Esophagus squamous epithelium (tissue), 4 donors: ENCODE measurements around the gene FBXO8.

Experiments used
- CTCF ChIP-seq, 6 experiments: fragments of 450-650 bp in 4 of 6; fragments of 200-600 bp in 2 of 6; sonication (generic) in 2 of 6; IDR thresholded peaks; one replicate each; pipeline ENCODE4 v1.5.1; 2016 to 2019; ENCODE audit warnings: antibody characterized with exemption in 6 of 6, mild to moderate bottlenecking in 4 of 6, moderate library complexity in 4 of 6
- POLR2A ChIP-seq, 4 donors: fragments of 450-650 bp; IDR thresholded peaks; one replicate each; pipeline ENCODE4 v1.6.1; 2017; ENCODE audit warnings: antibody characterized with exemption in 4 of 4, mild to moderate bottlenecking in 4 of 4, moderate library complexity in 3 of 4

GRCh38 chr4:174332741-174333493 is 49.5 kb upstream of the FBXO8 start:
- TF ChIP-seq CTCF (IDR thresholded peaks at IDR 0.05) (no peak), POLR2A (IDR thresholded peaks at IDR 0.05) (no peak)
